Measurements from ENCODE around the gene ATP13A3.
"Not testable (repeated sequence)": the region's sequence is repeated elsewhere in the genome, so short reads cannot be mapped to it uniquely, and the experiment has no call there.

Gene ATP13A3

GRCh38 chr3:194486540-194487288 is at the start of gene ATP13A3:
TSS of gene ATP13A3 (minus strand) at chr3:194487002. CDS start at chr3:194462190, 24,812 bp downstream.
- DNase-seq (ENCODE audit: insufficient read length, low spot score) (peak; percentile 96), FAIRE-seq (no peak)
- peak; percentile 89 for TF ChIP-seq POLR2A (IDR thresholded peaks at IDR 0.05; ENCODE audit: low read depth, low read length)

GRCh38 chr3:194535199-194535598 is 48.4 kb upstream of the ATP13A3 start:
- not testable (repeated sequence) for FAIRE-seq; DNase-seq (ENCODE audit: insufficient read length, low spot score)

- no peak for TF ChIP-seq POLR2A (IDR thresholded peaks at IDR 0.05; ENCODE audit: low read depth, low read length)
- FAIRE-seq, result no peak
- no peak for DNase-seq (ENCODE audit: insufficient read length, low spot score)
These were observed 47.4 kb upstream of the ATP13A3 start for GRCh38 chr3:194534243-194534642.

- no peak for DNase-seq (ENCODE audit: insufficient read length, low spot score)
- no peak for FAIRE-seq
- no peak for TF ChIP-seq POLR2A (IDR thresholded peaks at IDR 0.05; ENCODE audit: low read depth, low read length)
These were observed 45.8 kb upstream of the ATP13A3 start for GRCh38 chr3:194532591-194532990.

GRCh38 chr3:194527726-194528125 is 40.9 kb upstream of the ATP13A3 start:
- TF ChIP-seq POLR2A (IDR thresholded peaks at IDR 0.05; ENCODE audit: low read depth, low read length), result no peak
- DNase-seq (ENCODE audit: insufficient read length, low spot score) (no peak), FAIRE-seq (no peak)

- DNase-seq (ENCODE audit: insufficient read length, low spot score) (no peak), FAIRE-seq (no peak)
- no peak for TF ChIP-seq POLR2A (IDR thresholded peaks at IDR 0.05; ENCODE audit: low read depth, low read length)
These were observed 39.4 kb upstream of the ATP13A3 start for GRCh38 chr3:194526164-194526563.

GRCh38 chr3:194522579-194523046 is 35.8 kb upstream of the ATP13A3 start:
- no peak for FAIRE-seq
- no peak for DNase-seq (ENCODE audit: insufficient read length, low spot score)
- no peak for TF ChIP-seq POLR2A (IDR thresholded peaks at IDR 0.05; ENCODE audit: low read depth, low read length)

- no peak for TF ChIP-seq POLR2A (IDR thresholded peaks at IDR 0.05; ENCODE audit: low read depth, low read length)
- FAIRE-seq (peak; percentile 85), DNase-seq (ENCODE audit: insufficient read length, low spot score) (no peak)
These were observed 34.9 kb upstream of the ATP13A3 start for GRCh38 chr3:194521510-194522260.

- not testable (repeated sequence) for DNase-seq (ENCODE audit: insufficient read length, low spot score); FAIRE-seq
These were observed 33.9 kb upstream of the ATP13A3 start for GRCh38 chr3:194520682-194521162.

GRCh38 chr3:194520201-194520600 is 33.4 kb upstream of the ATP13A3 start:
- FAIRE-seq; DNase-seq (ENCODE audit: insufficient read length, low spot score): not testable (repeated sequence)

GRCh38 chr3:194518652-194519051 is 31.9 kb upstream of the ATP13A3 start:
- FAIRE-seq (no peak), DNase-seq (ENCODE audit: insufficient read length, low spot score) (no peak)
- TF ChIP-seq POLR2A (IDR thresholded peaks at IDR 0.05; ENCODE audit: low read depth, low read length), result no peak

- no peak for FAIRE-seq
- no peak for DNase-seq (ENCODE audit: insufficient read length, low spot score)
- TF ChIP-seq POLR2A (IDR thresholded peaks at IDR 0.05; ENCODE audit: low read depth, low read length), result no peak
These were observed 30.5 kb upstream of the ATP13A3 start for GRCh38 chr3:194517333-194517732.

- TF ChIP-seq POLR2A (IDR thresholded peaks at IDR 0.05; ENCODE audit: low read depth, low read length), result no peak
- FAIRE-seq, result no peak
- DNase-seq (ENCODE audit: insufficient read length, low spot score), result no peak
These were observed 27.8 kb upstream of the ATP13A3 start for GRCh38 chr3:194514626-194515025.

- DNase-seq (ENCODE audit: insufficient read length, low spot score), result no peak
- no peak for TF ChIP-seq POLR2A (IDR thresholded peaks at IDR 0.05; ENCODE audit: low read depth, low read length)
- no peak for FAIRE-seq
These were observed 26.2 kb upstream of the ATP13A3 start for GRCh38 chr3:194512895-194513601.

Measured in H54 (cell line).